Stimulated activated naive B cell treated with anti-CD40 and anti-IgM and Interleukin-4, amounts not matched to agents 10 μg/mL and 1 μg/mL and 100 μg/mL, for 72 hours (primary cell): ENCODE data around the gene ITGB1BP1.

Experiments
- ATAC-seq, 2 donors: fragments of 150-1000 bp; cut with Tn5 transposase; replicated peaks; 2 replicates each; pipeline ENCODE4 v1.10.0; 2021; ENCODE audit warnings: moderate library complexity in 1 of 2
- DNase-seq: peaks from one replicate; pipeline ENCODE4 v3.0.0; 2021
- H3K27ac Mint-ChIP-seq: one replicate; pipeline ENCODE4 v1.8.0; 2022; ENCODE audit warnings: mild to moderate bottlenecking, mixed read lengths
- H3K27me3 Mint-ChIP-seq, 2 donors: one replicate each; pipeline ENCODE4 v1.8.0; 2022; ENCODE audit warnings: mixed read lengths in 2 of 2
- H3K36me3 Mint-ChIP-seq, 2 donors: one replicate each; pipeline ENCODE4 v1.8.0; 2022; ENCODE audit warnings: mixed read lengths in 2 of 2, mild to moderate bottlenecking in 1 of 2
- H3K4me1 Mint-ChIP-seq, 2 donors: one replicate each; pipeline ENCODE4 v1.8.0; 2022; ENCODE audit warnings: mixed read lengths in 2 of 2, mild to moderate bottlenecking in 1 of 2
- H3K4me3 Mint-ChIP-seq, 2 donors: one replicate each; pipeline ENCODE4 v1.8.0; 2022; ENCODE audit warnings: mild to moderate bottlenecking in 2 of 2, mixed read lengths in 2 of 2, moderate library complexity in 1 of 2
- H3K9me3 Mint-ChIP-seq, 2 donors: one replicate each; pipeline ENCODE4 v1.8.0; 2022; ENCODE audit warnings: mixed read lengths in 2 of 2, mild to moderate bottlenecking in 1 of 2

Gene ITGB1BP1

DNA sequence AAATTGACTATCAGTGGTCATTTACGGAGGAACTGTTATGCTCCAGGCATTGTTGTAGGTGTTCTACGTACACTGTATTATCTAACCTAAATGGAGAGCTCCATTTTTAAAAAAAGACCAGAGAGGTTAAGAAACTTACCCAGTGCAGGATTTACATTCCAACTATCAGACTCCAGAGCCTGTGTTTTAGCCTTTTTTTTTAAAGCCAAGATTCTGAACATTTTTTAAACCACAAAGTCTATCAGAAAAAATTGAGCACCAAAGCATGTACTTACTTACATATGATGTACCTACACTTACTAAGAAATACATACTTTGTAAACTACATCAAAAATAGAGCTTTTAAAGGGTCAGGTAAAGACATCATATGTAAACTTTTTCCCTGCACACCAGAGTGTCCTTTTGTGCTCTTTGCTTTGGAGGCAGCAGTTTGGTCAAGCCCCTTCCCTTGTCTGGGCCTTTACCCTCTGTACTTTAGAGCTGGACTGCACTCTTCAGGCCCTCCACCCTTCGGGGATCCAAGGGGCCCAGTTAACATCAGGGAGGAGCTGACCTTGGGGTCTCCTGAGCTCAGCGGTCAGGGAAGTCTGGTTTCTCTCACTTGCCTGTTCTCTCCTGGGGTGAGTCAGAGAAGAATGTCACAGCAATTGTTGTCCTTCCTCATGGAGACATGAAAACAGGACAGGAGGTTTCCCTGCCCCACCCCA lies 58.4 kb downstream of the ITGB1BP1 start:
- DNase-seq (no peak), ATAC-seq (no peak)
- Mint-ChIP-seq H3K27me3 (peaks cover 0 to 14% of the 10 kb centered on the region in 2 donors), H3K27ac (no peak overlapping the region), H3K4me1 (peaks cover 2 to 6% of the 10 kb centered on the region in 2 donors), H3K36me3 (no peaks in the 10 kb centered on the region), H3K9me3 (no peaks in the 10 kb centered on the region), H3K4me3 (no peak overlapping the region)

- Mint-ChIP-seq H3K27ac (no peak overlapping the region), H3K4me1 (peaks cover 2 to 3% of the 10 kb centered on the region in 2 donors), H3K27me3 (peaks cover 0 to 12% of the 10 kb centered on the region in 2 donors), H3K9me3 (no peaks in the 10 kb centered on the region), H3K36me3 (no peaks in the 10 kb centered on the region), H3K4me3 (no peak overlapping the region)
- DNase-seq (no peak), ATAC-seq (no peak)
These were observed 59.0 kb downstream of the ITGB1BP1 start for GRCh38 chr2:9364373-9364772.

- H3K27ac Mint-ChIP-seq = no peak overlapping the region
These were observed 62.6 kb downstream of the ITGB1BP1 start for GRCh38 chr2:9360701-9361100.

DNA sequence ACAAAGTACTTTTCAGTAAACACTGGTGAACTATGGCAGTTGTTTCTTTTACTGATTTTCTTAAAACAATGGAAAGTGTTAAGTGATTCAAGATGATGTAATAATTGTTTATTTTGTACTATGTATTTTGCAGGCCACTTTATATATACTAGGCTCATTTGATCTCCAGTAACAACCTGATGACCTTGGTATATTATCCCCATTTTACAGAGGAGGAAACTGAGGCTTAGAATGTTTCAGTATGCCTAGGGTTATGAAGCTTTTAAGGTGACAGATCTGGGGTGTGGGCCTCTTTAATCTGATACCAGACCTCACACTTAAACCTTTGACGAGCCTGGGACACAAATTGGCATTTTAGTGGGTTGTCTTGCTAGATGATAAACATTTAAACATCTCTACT lies 63.2 kb downstream of the ITGB1BP1 start:
- no peaks in the 10 kb centered on the region for H3K27me3 Mint-ChIP-seq
- no peak overlapping the region for H3K4me3 Mint-ChIP-seq
- no peak overlapping the region for H3K27ac Mint-ChIP-seq
- no peaks in the 10 kb centered on the region for H3K9me3 Mint-ChIP-seq
- DNase-seq (no peak), ATAC-seq (no peak)
- H3K36me3 Mint-ChIP-seq = no peaks in the 10 kb centered on the region
- H3K4me1 Mint-ChIP-seq = peaks cover 0 to 3% of the 10 kb centered on the region in 2 donors

More at GRCh38 chr2:9360701-9361100, 62.6 kb downstream of the ITGB1BP1 start:
- H3K9me3 Mint-ChIP-seq = no peaks in the 10 kb centered on the region
- H3K4me1 Mint-ChIP-seq = peaks cover 0 to 3% of the 10 kb centered on the region in 2 donors
- H3K4me3 Mint-ChIP-seq = no peak overlapping the region
- no peaks in the 10 kb centered on the region for H3K36me3 Mint-ChIP-seq
- DNase-seq = no peak
- no peaks in the 10 kb centered on the region for H3K27me3 Mint-ChIP-seq
- ATAC-seq = no peak

- Mint-ChIP-seq H3K4me3 (no peak overlapping the region), H3K27me3 (no peaks in the 10 kb centered on the region), H3K36me3 (no peaks in the 10 kb centered on the region), H3K9me3 (no peaks in the 10 kb centered on the region), H3K27ac (no peak overlapping the region), H3K4me1 (peaks cover 0 to 3% of the 10 kb centered on the region in 2 donors)
- ATAC-seq (no peak), DNase-seq (no peak)
These were observed 63.9 kb downstream of the ITGB1BP1 start for GRCh38 chr2:9359463-9359862.

- Mint-ChIP-seq H3K9me3 (no peaks in the 10 kb centered on the region), H3K4me3 (no peak overlapping the region), H3K36me3 (no peaks in the 10 kb centered on the region), H3K27ac (no peak overlapping the region), H3K27me3 (no peaks in the 10 kb centered on the region), H3K4me1 (peaks cover 0 to 3% of the 10 kb centered on the region in 2 donors)
- ATAC-seq (no peak), DNase-seq (no peak)
These were observed 64.5 kb downstream of the ITGB1BP1 start for GRCh38 chr2:9358846-9359245.

DNA sequence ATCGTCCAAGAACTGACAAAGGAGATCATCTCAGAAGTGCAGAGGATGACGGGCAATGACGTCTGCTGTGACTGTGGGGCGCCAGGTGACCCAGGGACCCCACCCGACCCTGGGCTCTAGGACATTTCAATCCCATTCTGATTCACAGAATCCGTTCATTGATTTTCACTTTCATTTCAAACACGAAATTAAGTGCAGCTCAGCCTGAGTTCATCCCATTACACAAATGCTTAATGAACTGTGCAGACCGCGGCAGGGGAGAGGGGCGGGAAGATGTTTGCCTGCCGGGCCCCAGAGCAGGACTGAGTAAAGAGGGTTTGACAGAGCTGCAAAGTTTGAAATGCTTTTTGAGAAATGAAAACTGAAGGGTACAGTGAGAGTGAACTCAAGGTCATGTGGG lies 67.1 kb downstream of the ITGB1BP1 start:
- Mint-ChIP-seq H3K4me3 (no peak overlapping the region), H3K9me3 (no peaks in the 10 kb centered on the region), H3K27me3 (no peaks in the 10 kb centered on the region), H3K36me3 (no peaks in the 10 kb centered on the region), H3K4me1 (no peaks in the 10 kb centered on the region), H3K27ac (no peak overlapping the region)
- ATAC-seq (no peak), DNase-seq (no peak)

DNA sequence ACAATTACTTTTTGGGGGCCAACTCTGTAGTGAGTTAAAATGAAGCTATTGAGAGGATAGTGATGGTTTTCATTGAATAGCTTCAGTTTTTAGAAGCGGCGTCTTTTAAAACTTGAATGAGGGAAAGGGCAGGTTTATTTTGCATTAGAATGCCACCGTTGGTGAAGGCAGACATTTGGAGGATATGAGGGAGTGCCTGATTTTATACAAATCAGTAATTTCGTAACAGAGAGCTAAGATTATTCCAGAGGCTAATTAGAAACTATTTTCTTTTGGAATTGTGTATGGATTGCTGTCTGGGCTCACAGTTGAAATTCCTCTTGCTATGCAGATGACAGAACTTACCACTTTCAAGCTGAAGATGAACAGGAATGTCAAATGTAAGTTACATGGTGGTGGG lies 67.6 kb downstream of the ITGB1BP1 start:
- Mint-ChIP-seq H3K4me1 (no peaks in the 10 kb centered on the region), H3K4me3 (no peak overlapping the region), H3K27ac (no peak overlapping the region), H3K36me3 (no peaks in the 10 kb centered on the region), H3K9me3 (no peaks in the 10 kb centered on the region), H3K27me3 (no peaks in the 10 kb centered on the region)
- DNase-seq (no peak), ATAC-seq (no peak)

DNA sequence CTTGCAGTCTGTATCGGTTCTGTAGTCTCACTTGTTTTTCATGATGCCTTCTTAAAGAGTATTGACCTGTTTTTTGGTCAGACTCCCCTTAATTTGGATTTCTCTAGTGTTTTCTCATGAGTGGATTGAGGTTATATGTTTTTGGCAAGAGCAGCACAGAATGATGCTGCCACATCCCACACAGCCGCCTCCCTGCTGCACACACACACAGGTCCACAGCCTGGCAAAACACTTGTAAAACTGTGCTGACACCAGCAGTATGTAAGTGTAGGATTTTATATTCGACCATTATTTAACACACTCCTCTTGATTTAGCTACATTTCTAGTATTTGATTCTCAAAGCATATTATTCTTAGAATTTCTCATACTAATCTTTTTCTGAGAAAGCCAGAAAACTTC lies 68.1 kb downstream of the ITGB1BP1 start:
- Mint-ChIP-seq H3K4me1 (no peaks in the 10 kb centered on the region), H3K36me3 (no peaks in the 10 kb centered on the region), H3K4me3 (no peak overlapping the region), H3K9me3 (no peaks in the 10 kb centered on the region), H3K27ac (no peak overlapping the region), H3K27me3 (no peaks in the 10 kb centered on the region)
- ATAC-seq (no peak), DNase-seq (no peak)

- Mint-ChIP-seq H3K9me3 (no peaks in the 10 kb centered on the region), H3K27me3 (no peaks in the 10 kb centered on the region), H3K4me1 (no peaks in the 10 kb centered on the region), H3K27ac (no peak overlapping the region), H3K4me3 (no peak overlapping the region), H3K36me3 (no peaks in the 10 kb centered on the region)
- no peak for DNase-seq
- ATAC-seq = no peak
These were observed 69.0 kb downstream of the ITGB1BP1 start for GRCh38 chr2:9354318-9354717.
